ENCODE results near the gene AKNA.

GRCh38 chr9:114307899-114308267, 79.9 kb downstream of the AKNA start:
- TF ChIP-seq POLR2A (IDR thresholded peaks at IDR 0.05; ENCODE audit: low read depth, low read length), result no peak
- TF ChIP-seq POLR2AphosphoS5 (IDR thresholded peaks at IDR 0.05; ENCODE audit: low read depth, low read length), result no peak
- TF ChIP-seq SPI1 (IDR thresholded peaks at IDR 0.05; ENCODE audit: low read depth, low read length), result no peak
- no peak for TF ChIP-seq TAF1 (IDR thresholded peaks at IDR 0.05; ENCODE audit: low read depth, low read length)
